Naive B cell (primary cell): Measurements from ENCODE around the gene SECTM1. TPM values are rescaled to one million over a fixed set of nuclear protein-coding genes. Genes with fewer than 3 reads are reported as not detected.
A peak's percentile ranks its signal among the peaks of the same experiment; 100 is the strongest.

Experiments used
- ATAC-seq, 2 donors: fragments of 150-1000 bp; cut with Tn5 transposase; 2 replicates each; pipeline ENCODE4 v1.10.0; 2021; ENCODE audit warnings: low read depth in 2 of 2, mild to moderate bottlenecking in 2 of 2, moderate library complexity in 2 of 2
- DNase-seq: peaks from one replicate; pipeline ENCODE4 v3.0.0; 2022
- H3K27ac Mint-ChIP-seq, 6 donors: one replicate each; pipeline ENCODE4 v1.8.0; 2020 to 2022; ENCODE audit warnings: mild to moderate bottlenecking in 6 of 6, mixed read lengths in 6 of 6, moderate library complexity in 5 of 6, inconsistent platforms in 2 of 6
- H3K27me3 Mint-ChIP-seq, 3 donors: one replicate each; pipeline ENCODE4 v1.8.0; 2021 to 2022; ENCODE audit warnings: mixed read lengths in 3 of 3, mild to moderate bottlenecking in 1 of 3
- H3K36me3 Mint-ChIP-seq, 2 donors: one replicate each; pipeline ENCODE4 v1.8.0; 2020 to 2022; ENCODE audit warnings: mixed read lengths in 2 of 2, inconsistent platforms in 1 of 2, mild to moderate bottlenecking in 1 of 2
- H3K4me1 Mint-ChIP-seq, 3 donors: one replicate each; pipeline ENCODE4 v1.8.0; 2020 to 2022; ENCODE audit warnings: mixed read lengths in 3 of 3, inconsistent platforms in 1 of 3, mild to moderate bottlenecking in 1 of 3, moderate library complexity in 1 of 3
- H3K4me3 Mint-ChIP-seq, 8 donors: one replicate each; pipeline ENCODE4 v1.8.0; 2020 to 2022; ENCODE audit warnings: mild to moderate bottlenecking in 8 of 8, mixed read lengths in 8 of 8, moderate library complexity in 8 of 8, inconsistent platforms in 2 of 8
- H3K9me3 Mint-ChIP-seq, 7 donors: one replicate each; pipeline ENCODE4 v1.8.0; 2020 to 2022; ENCODE audit warnings: mixed read lengths in 7 of 7, mild to moderate bottlenecking in 5 of 7, inconsistent platforms in 2 of 7, moderate library complexity in 1 of 7
- polyA plus RNA-seq, 6 donors: library from polyadenylated mRNA; unstranded; fragments of 300-500 nt; fragmentation: Illumina TruSeq; gene quantifications; one replicate each; pipeline ENCODE4 v1.2.3, GENCODE V29; 2021; ENCODE audit warnings: low read depth in 6 of 6

SECTM1 gene
- polyA plus RNA-seq, 6 donors from 2014 or later, result 0.19 to 2.2 TPM; not detected in 4

GRCh38 chr17:82334622-82335394 is 1.2 kb upstream of the SECTM1 start:
- H3K4me1 Mint-ChIP-seq, result peaks cover 22 to 32% (median 28%) of the 10 kb centered on the region in 3 donors
- ATAC-seq, result peak; percentile 15 to 37
- H3K36me3 Mint-ChIP-seq, result no peaks in the 10 kb centered on the region
- peaks cover 10 to 23% (median 22%) of the 10 kb centered on the region in 3 donors for H3K27me3 Mint-ChIP-seq
- DNase-seq, result peak; percentile 22
- peaks cover 0 to 2% (median 0%) of the 10 kb centered on the region in 7 donors for H3K9me3 Mint-ChIP-seq
- H3K4me3 Mint-ChIP-seq, result peak overlapping the region; percentile 36 to 94 (median 92)
- peak overlapping the region in 2 of 6 donors; percentile 47 to 60 for H3K27ac Mint-ChIP-seq

GRCh38 chr17:82334204-82334621 is 647 bp upstream of the SECTM1 start:
- no peaks in the 10 kb centered on the region for H3K36me3 Mint-ChIP-seq
- peaks cover 10 to 28% (median 24%) of the 10 kb centered on the region in 3 donors for H3K27me3 Mint-ChIP-seq
- peaks cover 22 to 32% (median 28%) of the 10 kb centered on the region in 3 donors for H3K4me1 Mint-ChIP-seq
- peaks cover 0 to 2% (median 0%) of the 10 kb centered on the region in 7 donors for H3K9me3 Mint-ChIP-seq
- peak overlapping the region; percentile 36 to 94 (median 92) for H3K4me3 Mint-ChIP-seq
- ATAC-seq, result no peak
- H3K27ac Mint-ChIP-seq, result no peak overlapping the region
- no peak for DNase-seq

- ATAC-seq (peak; percentile 79 to 80), DNase-seq (peak; percentile 39)
- H3K4me3 Mint-ChIP-seq, result peak overlapping the region; percentile 58 to 94 (median 88)
- peaks cover 0 to 2% (median 0%) of the 10 kb centered on the region in 7 donors for H3K9me3 Mint-ChIP-seq
- no peaks in the 10 kb centered on the region for H3K36me3 Mint-ChIP-seq
- peaks cover 22 to 32% (median 28%) of the 10 kb centered on the region in 3 donors for H3K4me1 Mint-ChIP-seq
- peaks cover 5 to 34% (median 33%) of the 10 kb centered on the region in 3 donors for H3K27me3 Mint-ChIP-seq
- peak overlapping the region in 5 of 6 donors; percentile 53 to 87 (median 65) for H3K27ac Mint-ChIP-seq
Observed at GRCh38 chr17:82332669-82333278, 792 bp downstream of the SECTM1 start.

GRCh38 chr17:82331345-82331939 is 2.1 kb downstream of the SECTM1 start:
- peak overlapping the region in 3 of 8 donors; percentile 33 to 86 (median 71) for H3K4me3 Mint-ChIP-seq
- H3K27ac Mint-ChIP-seq, result peak overlapping the region in 1 of 6 donors; percentile 47
- H3K27me3 Mint-ChIP-seq, result peaks cover 5 to 45% (median 33%) of the 10 kb centered on the region in 3 donors
- DNase-seq (no peak), ATAC-seq (no peak)
- peaks cover 0 to 2% (median 0%) of the 10 kb centered on the region in 7 donors for H3K9me3 Mint-ChIP-seq
- H3K4me1 Mint-ChIP-seq, result peaks cover 22 to 32% (median 28%) of the 10 kb centered on the region in 3 donors
- H3K36me3 Mint-ChIP-seq, result no peaks in the 10 kb centered on the region

GRCh38 chr17:82330322-82331239 is 3.0 kb downstream of the SECTM1 start:
- Mint-ChIP-seq H3K4me3 (peak overlapping the region in 1 of 8 donors; percentile 41), H3K27me3 (peaks cover 5 to 49% (median 33%) of the 10 kb centered on the region in 3 donors), H3K27ac (no peak overlapping the region), H3K9me3 (peaks cover 0 to 2% (median 0%) of the 10 kb centered on the region in 7 donors), H3K4me1 (peaks cover 19 to 26% (median 21%) of the 10 kb centered on the region in 3 donors), H3K36me3 (no peaks in the 10 kb centered on the region)
- DNase-seq (no peak), ATAC-seq (no peak)

- ATAC-seq, result no peak
- H3K27me3 Mint-ChIP-seq, result peaks cover 5 to 51% (median 33%) of the 10 kb centered on the region in 3 donors
- peaks cover 13 to 18% (median 14%) of the 10 kb centered on the region in 3 donors for H3K4me1 Mint-ChIP-seq
- no peak overlapping the region for H3K27ac Mint-ChIP-seq
- no peak overlapping the region for H3K4me3 Mint-ChIP-seq
- H3K9me3 Mint-ChIP-seq, result peaks cover 0 to 2% (median 0%) of the 10 kb centered on the region in 7 donors
- H3K36me3 Mint-ChIP-seq, result no peaks in the 10 kb centered on the region
- no peak for DNase-seq
Observed at GRCh38 chr17:82329683-82330321, 3.8 kb downstream of the SECTM1 start.

- peaks cover 9 to 12% (median 9%) of the 10 kb centered on the region in 3 donors for H3K4me1 Mint-ChIP-seq
- ATAC-seq (no peak), DNase-seq (no peak)
- H3K4me3 Mint-ChIP-seq, result no peak overlapping the region
- H3K27me3 Mint-ChIP-seq, result peaks cover 5 to 55% (median 33%) of the 10 kb centered on the region in 3 donors
- H3K9me3 Mint-ChIP-seq, result peaks cover 0 to 2% (median 0%) of the 10 kb centered on the region in 7 donors
- H3K27ac Mint-ChIP-seq, result no peak overlapping the region
- H3K36me3 Mint-ChIP-seq, result no peaks in the 10 kb centered on the region
Observed at GRCh38 chr17:82328994-82329507, 4.5 kb downstream of the SECTM1 start.

- Mint-ChIP-seq H3K9me3 (peaks cover 0 to 2% (median 0%) of the 10 kb centered on the region in 7 donors), H3K27me3 (peaks cover 5 to 60% (median 33%) of the 10 kb centered on the region in 3 donors), H3K27ac (peak overlapping the region in 2 of 6 donors; percentile 12 to 53), H3K4me1 (peaks cover 9 to 12% (median 9%) of the 10 kb centered on the region in 3 donors), H3K36me3 (no peaks in the 10 kb centered on the region), H3K4me3 (no peak overlapping the region)
- ATAC-seq (no peak), DNase-seq (no peak)
Observed at GRCh38 chr17:82328141-82328993, 5.2 kb downstream of the SECTM1 start.

- Mint-ChIP-seq H3K4me3 (no peak overlapping the region), H3K36me3 (no peaks in the 10 kb centered on the region), H3K9me3 (no peaks in the 10 kb centered on the region), H3K27me3 (peaks cover 1 to 61% (median 30%) of the 10 kb centered on the region in 3 donors), H3K27ac (peak overlapping the region in 1 of 6 donors; percentile 53), H3K4me1 (peaks cover 4 to 8% (median 5%) of the 10 kb centered on the region in 3 donors)
- DNase-seq, result no peak
- no peak for ATAC-seq
Observed at GRCh38 chr17:82327757-82328140, 5.8 kb downstream of the SECTM1 start.

- Mint-ChIP-seq H3K36me3 (no peaks in the 10 kb centered on the region), H3K27ac (no peak overlapping the region), H3K4me3 (no peak overlapping the region), H3K4me1 (peaks cover 0 to 7% (median under 1%) of the 10 kb centered on the region in 3 donors), H3K27me3 (peaks cover 0 to 61% (median 26%) of the 10 kb centered on the region in 3 donors), H3K9me3 (no peaks in the 10 kb centered on the region)
- DNase-seq (no peak), ATAC-seq (no peak)
Observed at GRCh38 chr17:82327289-82327688, 6.3 kb downstream of the SECTM1 start.
